DND-41 (cell line): ENCODE data around the gene CELA2A.
"Not testable (repeated sequence)": the region's sequence is repeated elsewhere in the genome, so short reads cannot be mapped to it uniquely, and the experiment has no call there.

ENCODE experiments used
- ATAC-seq: fragments of 200-7000 bp; cut with Tn5 transposase; 3 replicates; pipeline ENCODE4 v1.9.1; 2021; ENCODE audit warnings: low read depth; ENCODE audit not compliant: insufficient read depth
- DNase-seq: peaks from one replicate; pipeline ENCODE4 v3.0.0-alpha.2; 2020
- H2AFZ ChIP-seq: 2 replicates; pipeline ENCODE4 v1.6.0; 2012; ENCODE audit warnings: low read depth, low read length
- H3K27ac ChIP-seq: 2 replicates; pipeline ENCODE4 v1.5.1; 2012; ENCODE audit warnings: low read length, inconsistent platforms
- H3K27me3 ChIP-seq: fragments of 200-600 bp; sonication (generic); 2 replicates; pipeline ENCODE4 v1.6.0; 2012; ENCODE audit warnings: low read length, mild to moderate bottlenecking, inconsistent platforms; ENCODE audit not compliant: insufficient read depth, poor library complexity
- H3K36me3 ChIP-seq: 2 replicates; pipeline ENCODE4 v1.5.1; 2012; ENCODE audit warnings: low read length, inconsistent platforms; ENCODE audit not compliant: insufficient read depth
- H3K4me1 ChIP-seq: 2 replicates; pipeline ENCODE4 v1.5.1; 2012; ENCODE audit warnings: mild to moderate bottlenecking, low read length; ENCODE audit not compliant: insufficient read depth
- H3K4me2 ChIP-seq: 2 replicates; pipeline ENCODE4 v1.6.0; 2012; ENCODE audit warnings: mild to moderate bottlenecking, moderate library complexity, low read length, inconsistent platforms; ENCODE audit not compliant: insufficient read depth
- H3K4me3 ChIP-seq, 2 experiments: fragments of 200-600 bp in 1 of 2; shearing (Covaris generic) in 1 of 2; 2 replicates each; pipeline ENCODE4 v1.5.1; 2012 to 2016; ENCODE audit warnings: inconsistent platforms in 2 of 2, low read length in 2 of 2, mild to moderate bottlenecking in 2 of 2, low read depth in 1 of 2, moderate library complexity in 1 of 2
- H3K79me2 ChIP-seq: 2 replicates; pipeline ENCODE4 v1.6.0; 2012; ENCODE audit warnings: low read length, inconsistent platforms; ENCODE audit not compliant: insufficient read depth
- H3K9ac ChIP-seq: 2 replicates; pipeline ENCODE4 v1.6.0; 2012; ENCODE audit warnings: low read depth, mild to moderate bottlenecking, inconsistent platforms, low read length, moderate library complexity
- H3K9me3 ChIP-seq: 2 replicates; pipeline ENCODE4 v1.5.1; 2012; ENCODE audit warnings: low read length, moderate library complexity, mild to moderate bottlenecking, inconsistent platforms; ENCODE audit not compliant: insufficient read depth, severe bottlenecking
- H4K20me1 ChIP-seq: 2 replicates; pipeline ENCODE4 v1.6.0; 2012; ENCODE audit warnings: low read length; ENCODE audit not compliant: insufficient read depth
- CTCF ChIP-seq: IDR thresholded peaks from 2 replicates; pipeline ENCODE4 v1.5.1; 2012; ENCODE audit warnings: borderline replicate concordance, low read length, moderate library complexity, mild to moderate bottlenecking; ENCODE audit not compliant: poor library complexity, severe bottlenecking; ENCODE audit errors: extremely low read depth
- EZH2 ChIP-seq: IDR thresholded peaks from 3 replicates; pipeline ENCODE4 v1.6.1; 2012; ENCODE audit warnings: borderline replicate concordance, low read depth, mild to moderate bottlenecking, moderate library complexity, low read length, inconsistent platforms; ENCODE audit not compliant: severe bottlenecking

The CELA2A gene

GRCh38 chr1:15479654-15480347 lies 23.3 kb downstream of the CELA2A start:
- TF ChIP-seq EZH2, result no peak
- TF ChIP-seq CTCF, result no peak
- H2AFZ ChIP-seq, result no peak overlapping the region
- H3K9ac ChIP-seq, result no peak overlapping the region
- ATAC-seq, result no peak
- no peaks in the 10 kb centered on the region for H3K36me3 ChIP-seq
- H3K4me2 ChIP-seq, result no peak overlapping the region
- no peaks in the 10 kb centered on the region for H3K79me2 ChIP-seq
- no peaks in the 10 kb centered on the region for H3K4me1 ChIP-seq
- no peak for DNase-seq
- no peak overlapping the region for H3K4me3 ChIP-seq
- H3K27ac ChIP-seq, result no peak overlapping the region
- H3K9me3 ChIP-seq, result no peaks in the 10 kb centered on the region
- no peaks in the 10 kb centered on the region for H4K20me1 ChIP-seq
- no peaks in the 10 kb centered on the region for H3K27me3 ChIP-seq

GRCh38 chr1:15482455-15482854 lies 25.9 kb downstream of the CELA2A start:
- not testable (repeated sequence) for H3K27ac ChIP-seq, H2AFZ ChIP-seq, H3K36me3 ChIP-seq, H3K9me3 ChIP-seq, H3K79me2 ChIP-seq, H3K4me2 ChIP-seq, H3K9ac ChIP-seq, H3K4me1 ChIP-seq, H3K4me3 ChIP-seq, H4K20me1 ChIP-seq, H3K27me3 ChIP-seq, ATAC-seq, DNase-seq

- H3K9me3 ChIP-seq, H4K20me1 ChIP-seq, H3K4me2 ChIP-seq, H3K4me3 ChIP-seq, ATAC-seq, H3K36me3 ChIP-seq, H3K79me2 ChIP-seq, DNase-seq, H3K9ac ChIP-seq, H3K27ac ChIP-seq, H3K27me3 ChIP-seq, H3K4me1 ChIP-seq, H2AFZ ChIP-seq: not testable (repeated sequence)
Observed at GRCh38 chr1:15482983-15483543, 26.5 kb downstream of the CELA2A start.

GRCh38 chr1:15483971-15484370 lies 27.4 kb downstream of the CELA2A start:
- TF ChIP-seq CTCF (no peak), EZH2 (no peak)

GRCh38 chr1:15484443-15484842 lies 27.9 kb downstream of the CELA2A start:
- H4K20me1 ChIP-seq, H3K4me3 ChIP-seq, DNase-seq, H3K36me3 ChIP-seq, H3K9me3 ChIP-seq, ATAC-seq, H3K9ac ChIP-seq, H3K4me1 ChIP-seq, H3K4me2 ChIP-seq, H3K27me3 ChIP-seq, H2AFZ ChIP-seq, H3K27ac ChIP-seq, H3K79me2 ChIP-seq: not testable (repeated sequence)

More at GRCh38 chr1:15483971-15484370, 27.4 kb downstream of the CELA2A start:
- Histone ChIP-seq H3K27me3 (no peaks in the 10 kb centered on the region), H3K4me3 (no peak overlapping the region), H3K27ac (no peak overlapping the region), H3K36me3 (no peaks in the 10 kb centered on the region), H3K4me2 (no peak overlapping the region), H3K4me1 (no peaks in the 10 kb centered on the region), H4K20me1 (no peaks in the 10 kb centered on the region), H2AFZ (no peak overlapping the region), H3K9me3 (no peaks in the 10 kb centered on the region), H3K79me2 (no peaks in the 10 kb centered on the region), H3K9ac (no peak overlapping the region)
- DNase-seq, result no peak
- ATAC-seq, result no peak
